ENCODE results near the gene ZMYM2.

- TF ChIP-seq ZNF274 (IDR thresholded peaks at IDR 0.05; ENCODE audit: low read depth, low read length) (no peak), SUZ12 (IDR thresholded peaks at IDR 0.05; ENCODE audit: extremely low read depth, insufficient read depth, insufficient read length) (no peak)
Measured at GRCh38 chr13:20118268-20119140, 160.0 kb downstream of the ZMYM2 start.

Data from NT2/D1 (cell line).